Measurements from ENCODE around the gene ZNF724.

DNA sequence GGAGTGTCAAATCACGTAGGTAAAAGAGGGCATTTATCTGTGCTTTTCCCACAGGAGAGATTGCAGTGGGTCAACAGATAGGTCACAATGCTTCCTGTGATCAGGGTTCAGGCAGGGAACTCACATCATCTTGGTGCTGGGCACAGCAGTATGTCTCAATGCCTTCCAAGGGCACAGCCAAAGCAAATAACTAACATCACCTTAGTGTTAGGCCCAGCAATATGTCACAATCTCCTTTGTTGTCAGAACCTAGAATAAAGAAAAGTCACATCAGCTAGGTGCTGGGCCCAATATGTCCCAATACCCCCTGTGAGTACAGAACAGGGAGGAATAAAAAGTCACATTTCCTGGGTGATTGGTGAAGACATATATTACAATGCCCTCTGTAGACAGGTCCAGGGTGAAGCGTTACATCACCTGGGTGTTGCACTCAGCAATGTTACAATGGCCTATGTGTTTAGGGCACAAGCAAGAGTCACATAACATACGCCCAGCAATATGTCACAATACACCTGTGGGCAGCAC is 11.4 kb upstream of the ZNF724 start:
- TF ChIP-seq, protein P1, sequence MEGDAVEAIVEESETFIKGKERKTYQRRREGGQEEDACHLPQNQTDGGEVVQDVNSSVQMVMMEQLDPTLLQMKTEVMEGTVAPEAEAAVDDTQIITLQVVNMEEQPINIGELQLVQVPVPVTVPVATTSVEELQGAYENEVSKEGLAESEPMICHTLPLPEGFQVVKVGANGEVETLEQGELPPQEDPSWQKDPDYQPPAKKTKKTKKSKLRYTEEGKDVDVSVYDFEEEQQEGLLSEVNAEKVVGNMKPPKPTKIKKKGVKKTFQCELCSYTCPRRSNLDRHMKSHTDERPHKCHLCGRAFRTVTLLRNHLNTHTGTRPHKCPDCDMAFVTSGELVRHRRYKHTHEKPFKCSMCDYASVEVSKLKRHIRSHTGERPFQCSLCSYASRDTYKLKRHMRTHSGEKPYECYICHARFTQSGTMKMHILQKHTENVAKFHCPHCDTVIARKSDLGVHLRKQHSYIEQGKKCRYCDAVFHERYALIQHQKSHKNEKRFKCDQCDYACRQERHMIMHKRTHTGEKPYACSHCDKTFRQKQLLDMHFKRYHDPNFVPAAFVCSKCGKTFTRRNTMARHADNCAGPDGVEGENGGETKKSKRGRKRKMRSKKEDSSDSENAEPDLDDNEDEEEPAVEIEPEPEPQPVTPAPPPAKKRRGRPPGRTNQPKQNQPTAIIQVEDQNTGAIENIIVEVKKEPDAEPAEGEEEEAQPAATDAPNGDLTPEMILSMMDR (IDR thresholded peaks at IDR 0.05; ENCODE audit: low read depth, low read length), result no peak
- no peak for TF ChIP-seq EZH2phosphoT487 (IDR thresholded peaks at IDR 0.05; ENCODE audit: low read depth)

All from OCI-LY3 (cell line).